HG02642 (cell line): ENCODE results near the gene OLA1.

ENCODE experiments used
- ATAC-seq: cut with Tn5 transposase; IDR thresholded peaks from one replicate; pipeline ENCODE4 v1.9.1; 2021; ENCODE audit warnings: mild to moderate bottlenecking; ENCODE audit not compliant: unreplicated experiment, poor library complexity

The OLA1 gene

DNA sequence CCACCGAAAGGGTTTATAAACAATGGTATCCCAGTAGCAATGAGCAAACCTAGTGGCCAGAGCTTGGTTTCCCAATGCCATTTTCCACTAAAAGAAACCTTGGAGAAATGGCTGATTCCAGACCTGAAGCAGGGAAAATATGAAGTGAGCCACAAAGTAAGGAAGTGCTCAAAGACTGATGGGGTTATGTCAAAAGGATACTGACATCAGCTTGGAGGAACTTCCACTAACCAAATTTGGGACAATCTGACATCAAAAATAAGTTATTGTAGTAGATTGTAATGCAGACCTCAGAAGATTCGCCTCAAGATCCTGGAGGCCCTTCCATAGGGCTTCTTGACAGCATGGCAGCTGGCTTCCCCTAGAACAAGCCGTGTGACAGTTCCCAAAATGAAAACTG is 203.8 kb downstream of the OLA1 start:
- no peak for ATAC-seq

DNA sequence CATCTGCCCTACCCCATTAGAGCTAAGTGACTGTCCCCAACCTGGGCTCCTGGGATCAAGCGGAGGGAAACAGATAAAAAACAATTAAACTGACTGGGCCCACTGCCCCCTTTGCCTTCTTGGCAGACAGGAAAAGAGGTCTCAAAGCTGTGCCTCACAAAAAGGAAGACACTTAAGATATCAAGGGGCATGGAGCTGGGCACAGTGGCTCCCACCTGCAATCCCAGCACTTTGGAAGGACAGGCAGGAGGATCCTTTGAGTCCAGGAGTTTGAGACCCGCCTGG is 208.0 kb downstream of the OLA1 start:
- ATAC-seq, result no peak

DNA sequence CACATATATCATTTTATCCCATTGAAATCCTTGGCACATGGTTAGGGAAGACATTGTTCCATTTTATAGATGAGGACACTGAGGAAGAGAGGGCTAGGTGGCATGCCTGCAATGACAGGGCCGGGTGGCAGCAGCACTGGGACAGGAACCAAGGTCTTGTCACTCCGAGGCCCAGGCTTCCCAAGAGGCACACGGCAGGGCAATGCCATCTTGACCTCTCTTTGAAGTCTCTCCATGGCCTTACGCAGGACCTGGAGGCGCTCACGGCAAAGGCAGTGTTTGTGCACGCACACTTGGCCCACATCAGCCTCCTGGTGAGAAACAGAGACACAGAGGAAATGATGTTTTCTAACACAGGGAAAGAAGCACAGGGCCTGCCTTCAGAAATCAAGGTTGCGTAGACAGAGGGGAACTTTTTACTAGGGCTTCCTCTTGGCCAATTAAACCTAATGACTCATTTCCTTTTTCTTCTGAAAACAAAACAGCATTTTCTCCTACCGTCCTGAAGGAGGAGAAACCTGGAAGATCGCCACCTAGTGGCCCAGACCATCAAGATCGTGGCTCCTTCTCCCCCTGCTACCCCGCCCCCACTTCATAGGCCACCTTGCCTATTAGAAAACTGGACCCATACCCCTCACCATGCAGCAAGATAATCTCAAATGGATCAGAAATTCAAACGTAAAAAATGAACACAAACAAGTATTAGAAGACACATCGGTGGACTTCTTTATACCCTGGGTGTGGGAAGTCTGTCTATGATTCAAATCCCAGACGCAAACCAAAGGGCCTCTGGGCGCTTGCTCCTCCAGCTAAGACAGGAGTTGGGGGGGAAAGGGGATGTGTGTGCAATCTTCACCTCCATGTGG is 208.5 kb downstream of the OLA1 start:
- ATAC-seq, result peak; percentile 85

DNA sequence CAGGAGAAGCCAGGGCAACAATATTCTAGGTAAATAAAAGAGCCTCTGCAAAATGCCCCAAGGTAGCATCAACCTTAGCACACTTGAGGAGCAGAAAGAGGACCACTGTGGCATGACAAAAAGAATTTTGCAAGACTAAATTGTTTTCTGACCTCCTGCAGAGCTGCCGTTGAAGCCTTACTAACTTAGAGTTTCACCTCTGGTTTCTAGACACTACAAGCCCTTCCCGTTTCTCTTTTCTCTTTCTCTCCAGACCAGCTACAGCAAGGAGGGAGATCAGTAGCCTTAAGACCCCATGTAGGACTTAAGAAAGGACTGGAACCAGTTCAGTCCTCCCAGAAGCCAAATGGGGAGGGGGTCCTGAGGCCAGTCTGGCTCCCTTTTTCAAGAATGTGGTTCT is 209.9 kb downstream of the OLA1 start:
- peak; percentile 34 for ATAC-seq

DNA sequence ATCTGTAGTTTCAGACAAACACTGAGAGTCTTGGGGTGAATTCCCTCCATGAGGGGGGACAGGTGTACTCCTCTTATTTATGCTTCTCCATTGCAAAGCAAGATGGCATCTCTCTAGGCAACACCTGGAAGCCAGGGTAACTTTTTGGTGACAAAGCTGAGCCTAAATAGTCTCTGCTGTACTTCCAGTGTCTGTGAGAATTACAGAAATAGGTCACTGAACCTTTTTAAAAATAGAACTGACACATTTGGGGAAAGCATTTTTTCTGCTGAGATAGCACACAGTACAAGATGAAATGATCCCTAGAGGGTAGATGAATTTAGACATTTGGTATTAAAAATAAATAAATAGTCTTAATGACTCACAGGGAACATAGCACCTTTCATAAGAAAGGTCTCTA is 211.5 kb downstream of the OLA1 start:
- no peak for ATAC-seq

DNA sequence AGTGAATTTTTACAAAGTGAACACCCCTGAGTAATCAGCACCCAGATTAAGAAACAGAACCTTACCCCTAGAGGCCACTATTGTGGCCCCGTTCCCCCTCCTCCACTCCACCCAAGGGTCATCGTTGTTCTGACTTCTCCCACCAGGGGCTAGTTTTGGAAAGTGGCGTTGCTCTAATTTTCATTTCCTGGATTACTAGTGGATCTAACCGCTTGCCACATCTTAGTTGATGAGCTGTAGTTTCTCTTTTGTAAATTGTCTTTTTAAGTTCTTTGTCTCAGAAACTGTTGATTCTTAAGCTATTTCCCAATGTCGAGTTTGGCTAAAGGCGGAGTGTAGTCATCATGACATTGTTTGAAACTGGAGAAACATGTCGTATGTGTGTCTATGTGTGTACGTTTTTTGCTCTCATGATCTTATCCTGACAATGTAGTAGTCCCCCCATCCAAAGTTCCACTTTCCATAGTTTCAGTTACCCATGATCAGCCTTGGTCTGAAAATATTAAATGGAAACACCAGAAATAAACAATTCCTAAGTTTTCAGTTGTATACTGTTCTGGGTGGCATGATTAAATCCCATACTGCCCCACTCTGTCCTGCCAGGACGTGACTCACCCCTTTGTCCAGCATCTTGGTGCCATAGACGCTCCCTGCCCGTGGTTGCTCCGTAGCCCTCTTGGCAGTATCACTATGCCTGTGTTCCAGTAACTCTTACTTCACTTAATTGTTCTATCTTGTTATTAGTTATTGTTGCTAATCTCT is 212.2 kb downstream of the OLA1 start:
- no peak for ATAC-seq

DNA sequence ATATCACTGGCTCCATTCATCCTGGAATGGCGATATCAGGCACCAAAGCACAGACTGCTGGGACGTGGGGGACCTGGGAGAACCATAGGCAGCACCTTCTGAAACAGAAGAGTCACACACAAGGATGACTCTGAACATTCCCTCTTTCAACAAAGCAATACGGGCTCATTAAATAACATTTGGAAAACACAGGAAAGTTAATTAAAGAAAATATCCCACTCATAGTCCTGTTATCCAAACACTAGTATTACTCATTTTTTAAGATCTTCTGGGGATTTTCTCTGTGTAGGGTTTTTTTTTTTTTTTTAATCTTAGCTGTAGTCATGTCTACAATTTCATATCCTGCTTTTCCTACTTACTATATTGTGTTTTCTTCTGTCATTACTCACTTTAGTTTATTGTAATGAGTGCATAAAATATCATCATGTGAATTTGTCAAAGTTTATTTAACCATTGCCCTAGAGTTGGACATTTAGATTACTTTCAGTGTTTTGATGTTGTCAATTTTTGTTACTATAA is 213.2 kb downstream of the OLA1 start:
- no peak for ATAC-seq

DNA sequence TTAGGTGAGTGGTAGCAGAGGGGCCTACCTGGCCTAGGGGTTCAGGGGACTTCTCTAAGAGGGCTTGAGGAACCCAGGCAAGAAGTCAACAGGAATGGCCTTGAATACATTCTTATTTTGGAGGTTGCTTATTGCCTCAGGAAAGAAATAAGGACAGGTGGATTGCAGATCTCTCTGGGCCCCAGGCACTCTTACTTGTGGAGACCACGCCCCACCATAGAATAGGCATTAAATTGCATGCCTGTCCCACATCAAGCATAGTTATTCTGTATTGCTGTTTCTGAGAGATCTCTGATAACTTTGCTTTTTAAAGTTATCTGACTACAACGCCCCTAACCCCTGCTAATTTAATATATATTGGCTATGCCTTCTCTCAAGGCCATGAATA is 215.2 kb downstream of the OLA1 start:
- no peak for ATAC-seq

DNA sequence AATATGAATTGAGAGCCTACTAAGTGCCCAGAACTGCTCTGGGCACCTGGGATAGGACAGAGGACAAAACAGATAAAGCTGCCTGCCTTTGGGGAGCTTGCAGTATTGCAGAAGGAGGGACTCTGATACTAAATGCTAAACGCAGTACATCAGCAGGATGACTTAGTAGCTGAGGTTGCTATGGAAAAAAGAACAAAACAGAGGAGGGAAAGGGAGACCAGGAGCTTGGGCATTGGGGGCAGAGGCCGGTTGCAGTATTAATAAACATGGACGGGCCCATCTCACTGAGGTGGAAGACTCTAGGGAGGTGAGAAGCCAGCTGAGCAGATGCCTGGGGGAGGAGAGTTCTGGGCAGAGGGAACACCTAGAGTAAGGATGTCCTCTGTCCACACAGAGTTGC is 217.1 kb downstream of the OLA1 start:
- no peak for ATAC-seq

DNA sequence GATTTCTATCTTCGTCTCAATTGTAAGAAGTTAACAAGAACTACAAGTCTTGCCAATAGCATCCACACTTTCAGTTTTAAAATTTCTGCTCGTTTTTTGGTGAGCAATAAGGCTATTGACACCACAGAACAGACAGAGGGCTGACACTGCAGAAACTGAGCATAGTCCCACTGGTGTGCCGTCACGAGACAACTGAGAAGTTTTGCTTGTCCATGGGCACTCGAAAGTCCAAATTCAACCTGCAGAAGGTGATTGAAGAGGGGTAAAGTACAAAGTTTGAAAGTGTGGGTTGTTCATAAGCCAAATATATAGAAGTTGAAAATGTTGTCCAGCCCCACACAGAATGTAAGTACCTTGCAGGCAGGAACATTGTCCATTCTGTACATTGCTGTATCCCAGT is 219.4 kb downstream of the OLA1 start:
- no peak for ATAC-seq

DNA sequence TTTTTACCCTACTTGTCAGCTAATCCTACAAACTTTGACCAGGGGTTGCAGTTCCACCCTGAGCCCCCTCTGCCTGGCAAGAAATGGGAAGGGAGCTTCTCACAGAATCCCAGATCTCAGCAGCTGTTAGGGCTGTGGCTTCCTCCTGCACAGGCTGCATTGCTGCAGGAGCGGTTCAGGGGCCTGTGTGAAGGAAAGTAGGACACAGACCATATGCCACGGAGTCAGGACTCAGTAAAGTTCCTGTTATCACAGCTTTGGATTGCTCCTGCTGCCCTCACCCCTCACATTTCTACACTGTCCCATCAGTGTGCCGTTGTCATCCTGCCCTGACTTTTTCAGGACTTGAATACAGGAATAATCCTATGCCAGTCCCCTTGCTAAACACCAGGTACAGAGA is 220.4 kb downstream of the OLA1 start:
- no peak for ATAC-seq

DNA sequence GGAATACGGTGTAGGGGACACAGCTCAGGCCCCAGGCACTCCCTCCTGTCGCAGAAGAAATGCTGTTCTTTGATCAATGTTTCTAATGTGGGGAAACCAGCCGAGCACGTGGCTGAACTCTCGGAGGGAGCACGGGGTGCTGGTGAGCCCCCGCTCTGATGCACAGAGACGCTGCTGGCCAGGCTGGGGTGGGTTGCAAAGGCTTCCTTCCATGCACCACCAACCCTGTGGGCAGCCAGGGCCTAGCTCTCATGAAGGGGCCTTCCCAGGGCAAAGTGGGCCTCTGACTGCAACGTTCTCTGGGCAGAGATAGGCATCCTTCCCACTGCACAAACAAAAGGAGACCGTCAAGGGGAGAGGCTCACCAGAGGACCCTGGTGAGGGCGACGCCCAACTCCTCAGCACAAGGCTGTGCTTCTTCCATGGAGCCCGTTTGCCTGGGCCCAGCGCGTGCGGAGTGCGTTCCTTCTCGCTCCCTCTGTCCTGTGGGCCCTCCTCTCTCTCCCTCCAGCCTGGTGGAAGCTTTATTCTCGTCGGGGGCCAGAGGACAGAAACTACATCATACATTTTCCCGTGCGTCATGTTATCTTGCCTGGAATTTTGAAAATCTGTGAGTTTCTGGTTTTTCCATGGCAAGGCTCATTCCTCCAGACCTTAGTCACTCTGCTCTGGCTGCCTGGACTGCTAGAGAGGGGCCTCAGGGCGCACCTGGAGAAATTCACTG is 222.0 kb downstream of the OLA1 start:
- ATAC-seq, result no peak

DNA sequence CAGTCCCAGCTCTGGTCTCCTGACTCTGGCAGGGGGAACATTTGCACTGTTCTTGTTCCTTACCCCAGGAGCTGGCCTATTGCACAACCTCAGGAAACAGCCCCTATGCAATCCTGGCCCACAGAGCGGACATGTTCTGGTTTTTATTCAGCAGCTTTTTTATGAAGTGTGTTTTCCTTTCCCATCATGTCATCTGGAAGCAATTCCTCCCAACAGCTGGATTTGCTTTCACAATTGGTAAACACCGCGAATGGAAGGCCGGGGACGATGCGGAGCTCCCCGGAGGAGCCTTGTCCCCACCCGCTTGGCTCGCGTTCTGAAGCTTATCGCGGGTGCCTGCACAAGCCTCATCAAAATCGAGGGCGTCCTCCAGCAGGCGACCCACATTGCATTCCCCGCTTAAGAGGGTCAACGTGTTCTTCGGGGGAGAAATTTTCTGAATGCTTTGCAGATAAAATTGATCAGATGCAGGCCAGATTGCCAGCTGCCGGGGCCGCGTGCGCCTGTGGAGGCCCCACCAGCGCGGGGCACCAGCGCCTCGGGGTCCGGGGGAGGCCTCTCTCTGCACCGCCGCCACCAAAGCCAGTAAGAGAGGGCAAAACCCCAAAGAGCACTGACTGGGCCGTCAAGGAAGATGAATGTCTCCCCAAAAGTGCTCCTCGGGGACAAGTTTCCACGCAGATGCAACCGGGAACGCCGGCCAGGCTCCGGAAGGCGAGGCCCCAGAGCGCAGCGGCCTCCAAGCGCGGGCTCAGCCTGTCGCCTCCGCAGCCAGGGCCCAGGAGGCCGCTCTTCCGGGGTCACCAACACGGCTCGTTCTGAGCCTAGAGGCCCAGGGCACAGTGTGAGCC is 222.8 kb downstream of the OLA1 start:
- ATAC-seq, result no peak

DNA sequence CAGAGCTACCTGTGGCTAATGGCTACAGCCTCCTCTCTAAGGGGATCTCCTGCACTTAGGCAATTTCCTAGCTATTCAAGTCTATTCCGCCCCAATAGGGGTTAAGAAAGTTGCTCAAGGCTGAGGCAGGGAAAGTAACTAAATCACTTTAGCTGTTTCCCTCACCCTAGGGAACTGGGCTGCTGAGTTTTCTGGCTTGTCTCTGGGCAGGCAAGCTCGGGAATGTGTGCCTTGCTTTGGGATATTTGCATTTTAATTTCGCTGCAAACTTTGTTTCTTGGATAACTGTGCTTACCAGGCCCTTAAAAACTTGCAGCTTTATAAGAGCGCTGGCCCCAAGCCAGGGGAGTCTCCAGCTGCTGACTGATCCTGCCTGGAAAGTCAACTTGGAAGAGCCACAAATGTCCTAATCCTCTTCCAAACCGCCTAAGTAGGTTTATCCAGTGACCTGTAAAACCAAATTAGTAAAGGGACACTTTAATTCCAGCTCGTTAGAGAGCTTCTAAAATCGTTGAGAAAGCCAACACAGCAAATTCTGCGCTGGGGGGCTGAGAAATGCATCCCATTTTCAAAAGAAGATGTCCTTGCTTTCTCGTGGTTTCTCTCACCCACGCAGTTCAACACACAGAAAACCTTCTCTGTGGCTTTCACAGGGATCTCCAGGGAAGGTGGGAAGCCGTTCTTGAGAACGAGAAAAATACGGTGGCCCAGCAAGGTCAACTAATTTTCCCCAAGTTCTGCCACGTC is 223.6 kb downstream of the OLA1 start:
- ATAC-seq, result no peak

DNA sequence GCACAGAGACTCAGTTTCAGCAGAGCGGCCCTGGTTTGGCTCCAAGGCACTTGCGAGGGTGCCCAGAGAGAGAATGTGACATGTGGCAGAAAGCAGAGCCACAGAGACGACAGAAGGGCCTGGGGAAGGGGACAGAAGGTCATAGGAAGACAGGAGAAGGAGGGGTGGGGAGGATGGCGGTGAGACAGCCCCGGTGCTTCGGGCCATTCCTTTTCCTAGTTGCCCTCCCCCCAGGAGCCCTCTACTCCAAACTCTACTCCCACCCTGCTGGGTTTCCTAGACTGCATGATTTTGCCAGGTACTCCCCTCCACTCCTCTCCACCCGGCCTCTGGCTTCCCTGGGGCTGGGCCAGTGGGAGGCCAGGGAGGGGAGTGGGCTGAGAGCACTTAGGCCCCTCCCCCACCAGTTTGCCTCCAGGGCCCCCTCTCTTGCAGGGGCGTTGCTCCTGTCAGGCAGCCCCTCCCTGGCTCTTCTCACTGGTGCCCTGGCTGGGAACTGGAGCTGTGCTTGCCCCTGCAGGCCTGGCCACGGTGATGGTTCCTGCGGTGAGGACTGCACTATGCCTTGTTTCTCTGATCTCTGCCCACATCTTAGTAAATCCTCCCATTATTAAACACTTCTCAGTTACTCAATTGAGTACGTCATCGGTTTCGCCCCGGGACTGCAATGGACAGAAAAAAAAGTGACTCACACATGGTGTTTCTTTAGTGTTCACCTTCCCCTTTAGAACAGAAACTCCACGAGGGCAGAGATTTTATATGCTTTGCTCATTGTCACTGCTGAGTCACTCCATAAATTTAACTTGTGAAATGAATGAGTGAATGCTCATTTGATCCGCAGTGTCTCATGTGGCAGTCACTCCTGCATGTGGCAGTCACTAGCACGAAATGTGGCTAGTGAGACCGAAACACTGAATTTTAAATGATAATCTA is 224.5 kb downstream of the OLA1 start:
- no peak for ATAC-seq
